EL (cell line): Measurements from ENCODE around the gene SEPTIN11.

Source experiments
- DNase-seq: peaks from one replicate; pipeline ENCODE4 v3.0.0-alpha.2; 2016

The SEPTIN11 gene

GRCh38 chr4:76981644-76982043, 32.1 kb downstream of the SEPTIN11 start:
- no peak for DNase-seq

- DNase-seq = peak; percentile 43
Measured at GRCh38 chr4:76982638-76983584, 33.4 kb downstream of the SEPTIN11 start.

- DNase-seq = peak; percentile 62
Measured at GRCh38 chr4:76984127-76984526, 34.6 kb downstream of the SEPTIN11 start.

GRCh38 chr4:76984788-76985211, 35.2 kb downstream of the SEPTIN11 start:
- DNase-seq = peak; percentile 99

GRCh38 chr4:76987153-76987591, 37.6 kb downstream of the SEPTIN11 start:
- DNase-seq = peak; percentile 97

- DNase-seq = no peak
Measured at GRCh38 chr4:76987685-76988084, 38.1 kb downstream of the SEPTIN11 start.

GRCh38 chr4:76989391-76990061, 40.0 kb downstream of the SEPTIN11 start:
- no peak for DNase-seq

GRCh38 chr4:76990288-76991080, 40.9 kb downstream of the SEPTIN11 start:
- peak; percentile 91 for DNase-seq

- DNase-seq = no peak
Measured at GRCh38 chr4:76991161-76991660, 41.7 kb downstream of the SEPTIN11 start.

GRCh38 chr4:76993787-76994641, 44.5 kb downstream of the SEPTIN11 start:
- no peak for DNase-seq

- no peak for DNase-seq
Measured at GRCh38 chr4:76995776-76996175, 46.2 kb downstream of the SEPTIN11 start.

GRCh38 chr4:76996445-76996844, 46.9 kb downstream of the SEPTIN11 start:
- no peak for DNase-seq

- no peak for DNase-seq
Measured at GRCh38 chr4:76997077-76997476, 47.5 kb downstream of the SEPTIN11 start.

- DNase-seq = no peak
Measured at GRCh38 chr4:76997532-76997931, 48.0 kb downstream of the SEPTIN11 start.

GRCh38 chr4:76998251-76998901, 48.8 kb downstream of the SEPTIN11 start:
- peak; percentile 62 for DNase-seq
